HCT116 (cell line): ENCODE measurements around the gene RNF212. TPM values are rescaled to one million over a fixed set of nuclear protein-coding genes. Genes with fewer than 3 reads are reported as not detected.

Experiments
- ATAC-seq: fragments of 200-7000 bp; cut with Tn5 transposase; 2 replicates; pipeline ENCODE4 v1.9.1; 2020; ENCODE audit warnings: mild to moderate bottlenecking, moderate library complexity
- BruUV-seq: library from RNA; stranded (reverse); fragments of 400-500 nt; replicated peaks from 2 replicates; lab custom pipeline; 2021; lab: Mats Ljungman, UMichigan
- CTCF ChIA-PET: fragments of 300-600 bp; sonication (Branson Sonifier 250); formaldehyde crosslinking; loops from one replicate; lab custom pipeline; 2021; ENCODE audit warnings: antibody characterized with exemption; lab: Charles Lee
- POLR2A ChIA-PET: fragments of 300-600, 350-600 bp; sonication (Branson Sonifier 250); formaldehyde crosslinking; loops from one replicate; lab custom pipeline; 2021; ENCODE audit warnings: antibody characterized with exemption; lab: Charles Lee
- RAD21 ChIA-PET, 2 experiments: fragments of 300-600 bp; sonication (Branson Sonifier 250); formaldehyde crosslinking; loops; one replicate each; lab custom pipeline; 2023; ENCODE audit warnings: low total read pairs in 2 of 2; ENCODE audit not compliant: uncharacterized antibody in 2 of 2, unreplicated experiment in 2 of 2, low non-redundant PET in 1 of 2; lab: Charles Lee
- DNase-seq: peaks from one replicate; pipeline ENCODE4 v3.0.0-alpha.2; 2010; ENCODE audit warnings: low read depth, low spot score
- H2AFZ ChIP-seq: fragments of 200-600 bp; shearing (Covaris generic), sonication (generic); 2 replicates; pipeline ENCODE4 v1.6.1; 2017; ENCODE audit warnings: low read depth, mixed run types, mixed read lengths, antibody characterized with exemption, low read length; ENCODE audit not compliant: poor library complexity, severe bottlenecking
- H3K27ac ChIP-seq: 2 replicates; pipeline ENCODE4 v1.5.1; 2012; ENCODE audit warnings: low read depth, low read length
- H3K27me3 ChIP-seq: fragments of 200-600 bp; sonication (generic); 2 replicates; pipeline ENCODE4 v1.6.1; 2016; ENCODE audit warnings: mixed run types, low read length, mixed read lengths; ENCODE audit not compliant: insufficient read depth
- H3K36me3 ChIP-seq, 2 experiments: fragments of 200-500 bp in 1 of 2; fragments of 200-600 bp in 1 of 2; sonication (Bioruptor generic) in 1 of 2; sonication (generic) in 1 of 2; 2 replicates each; pipeline versions ENCODE4 v1.5.1 to v1.6.1; 2014 to 2016; ENCODE audit warnings: low read length in 2 of 2, inconsistent platforms in 1 of 2, mixed read lengths in 1 of 2, mixed run types in 1 of 2; ENCODE audit not compliant: insufficient read depth in 2 of 2, control insufficient read depth in 1 of 2
- H3K4me1 ChIP-seq, 2 experiments: fragments of 200-600 bp in 1 of 2; sonication (generic) in 1 of 2; 2 replicates each; pipeline versions ENCODE4 v1.5.1 to v1.6.1; 2012 to 2017; ENCODE audit warnings: low read length in 2 of 2, inconsistent platforms in 1 of 2, mild to moderate bottlenecking in 1 of 2, mixed read lengths in 1 of 2, mixed run types in 1 of 2, moderate library complexity in 1 of 2; ENCODE audit not compliant: insufficient read depth in 2 of 2, control insufficient read depth in 1 of 2
- H3K4me2 ChIP-seq: fragments of 200-600 bp; sonication (generic); 2 replicates; pipeline ENCODE4 v1.6.1; 2017; ENCODE audit warnings: mixed run types, low read length, mixed read lengths
- H3K4me3 ChIP-seq, 2 experiments: fragments of 200-600 bp in 1 of 2; sonication (generic) in 1 of 2; replicated peaks in 1 of 2; 2 replicates each; pipeline ENCODE4 v1.5.1; 2011 to 2016; ENCODE audit warnings: low read length in 2 of 2, control low read depth in 1 of 2, low read depth in 1 of 2, mild to moderate bottlenecking in 1 of 2, mixed read lengths in 1 of 2, mixed run types in 1 of 2
- H3K79me2 ChIP-seq: fragments of 200-600 bp; sonication (generic); 2 replicates; pipeline ENCODE4 v1.6.1; 2017; ENCODE audit warnings: mild to moderate bottlenecking, mixed run types, low read length, moderate library complexity, mixed read lengths; ENCODE audit not compliant: insufficient read depth
- H3K9ac ChIP-seq: fragments of 200-600 bp; sonication (generic); 2 replicates; pipeline ENCODE4 v1.6.1; 2016; ENCODE audit warnings: low read length, mixed read lengths
- H3K9me2 ChIP-seq: fragments of 200-600 bp; sonication (generic), shearing (Covaris generic); 2 replicates; pipeline ENCODE4 v1.6.1; 2017; ENCODE audit warnings: mixed run types, mild to moderate bottlenecking, moderate library complexity; ENCODE audit not compliant: insufficient read depth
- H3K9me3 ChIP-seq, 2 experiments: fragments of 200-500 bp in 1 of 2; fragments of 200-600 bp in 1 of 2; sonication (Bioruptor generic) in 1 of 2; sonication (generic) in 1 of 2; 2 replicates each; pipeline ENCODE4 v1.6.1; 2014 to 2017; ENCODE audit warnings: low read length in 2 of 2, mixed read lengths in 2 of 2, inconsistent platforms in 1 of 2, low read depth in 1 of 2, mild to moderate bottlenecking in 1 of 2, mixed run types in 1 of 2, moderate library complexity in 1 of 2; ENCODE audit not compliant: control insufficient read depth in 1 of 2, insufficient read depth in 1 of 2
- H4K20me1 ChIP-seq: fragments of 200-600 bp; sonication (generic), shearing (Covaris generic); 2 replicates; pipeline ENCODE4 v1.6.1; 2017; ENCODE audit warnings: mixed run types, mild to moderate bottlenecking, moderate library complexity; ENCODE audit not compliant: insufficient read depth
- ATF3 ChIP-seq: IDR thresholded peaks from 2 replicates; pipeline ENCODE4 v1.6.1; 2012
- CBX3 ChIP-seq: IDR thresholded peaks from 2 replicates; pipeline ENCODE4 v1.6.1; 2012; ENCODE audit warnings: low read depth
- CEBPB ChIP-seq: IDR thresholded peaks from 2 replicates; pipeline ENCODE4 v1.6.1; 2012; ENCODE audit warnings: low read depth
- EGR1 ChIP-seq: IDR thresholded peaks from 2 replicates; pipeline ENCODE4 v1.6.1; 2012; ENCODE audit warnings: low read depth
- ELF1 ChIP-seq: IDR thresholded peaks from 2 replicates; pipeline ENCODE4 v1.6.1; 2012; ENCODE audit warnings: low read depth, borderline replicate concordance
- EZH2 ChIP-seq: fragments of 200-600 bp; sonication (generic); IDR thresholded peaks from 2 replicates; pipeline ENCODE4 v1.6.1; 2017; ENCODE audit warnings: antibody characterized with exemption, mixed run types
- EZH2phosphoT487 ChIP-seq: fragments of 200-600 bp; IDR thresholded peaks from 2 replicates; pipeline ENCODE4 v1.6.1; 2018; ENCODE audit warnings: antibody characterized with exemption, borderline replicate concordance
- FOSL1 ChIP-seq: IDR thresholded peaks from 2 replicates; pipeline ENCODE4 v1.6.1; 2012; ENCODE audit warnings: low read depth
- JUND ChIP-seq: IDR thresholded peaks from 2 replicates; pipeline ENCODE4 v1.6.1; 2012
- POLR2A ChIP-seq: IDR thresholded peaks from 2 replicates; pipeline ENCODE4 v1.7.0; 2011; ENCODE audit warnings: borderline replicate concordance; ENCODE audit not compliant: insufficient read depth, insufficient read length; ENCODE audit errors: extremely low read depth
- POLR2AphosphoS5 ChIP-seq: IDR thresholded peaks from 2 replicates; pipeline ENCODE4 v1.6.1; 2011; ENCODE audit warnings: mild to moderate bottlenecking, low read depth, low read length, moderate library complexity
- RAD21 ChIP-seq: IDR thresholded peaks from 2 replicates; pipeline ENCODE4 v1.6.1; 2012; ENCODE audit warnings: low read depth, mild to moderate bottlenecking
- SP1 ChIP-seq: IDR thresholded peaks from 2 replicates; pipeline ENCODE4 v1.6.1; 2012; ENCODE audit warnings: low read depth
- SRF ChIP-seq: IDR thresholded peaks from 2 replicates; pipeline ENCODE4 v1.6.1; 2012; ENCODE audit warnings: low read depth
- TCF7L2 ChIP-seq: IDR thresholded peaks from 2 replicates; pipeline ENCODE4 v1.7.0; 2011; ENCODE audit warnings: borderline replicate concordance, inconsistent platforms; ENCODE audit not compliant: insufficient read depth, insufficient read length; ENCODE audit errors: extremely low read depth
- YY1 ChIP-seq: IDR thresholded peaks from 2 replicates; pipeline ENCODE4 v1.6.1; 2011; ENCODE audit warnings: low read length, low read depth, moderate library complexity, mild to moderate bottlenecking; ENCODE audit not compliant: insufficient replicate concordance; ENCODE audit errors: extremely low read depth
- ZBTB33 ChIP-seq: IDR thresholded peaks from 2 replicates; pipeline ENCODE4 v1.6.1; 2011; ENCODE audit warnings: mild to moderate bottlenecking, low read length, moderate library complexity; ENCODE audit not compliant: insufficient replicate concordance; ENCODE audit errors: extremely low read depth
- ZNF274 ChIP-seq: fragments of 200-500 bp; sonication (Bioruptor generic); IDR thresholded peaks from 2 replicates; pipeline ENCODE4 v1.6.1; 2014; ENCODE audit warnings: mild to moderate bottlenecking, low read depth, low read length, inconsistent platforms
- intact Hi-C: fragments of 100-400 bp; cut with micrococcal nuclease; formaldehyde crosslinking; loops from 2 replicates; pipeline ENCODE4 v1.10.0; 2022
- total RNA-seq: library from RNA; stranded (reverse); gene quantifications from one replicate; pipeline ENCODE4 v1.2.1, GENCODE V29; 2021; ENCODE audit not compliant: unreplicated experiment
- TF ChIP-seq, protein P1 (sequence below): IDR thresholded peaks from 2 replicates; pipeline ENCODE4 v1.6.1; 2012
- TF ChIP-seq, protein P2 (sequence below): IDR thresholded peaks from 2 replicates; pipeline ENCODE4 v1.6.1; 2012; ENCODE audit warnings: low read depth

Gene RNF212
- total RNA-seq, 1 experiment from 2014 or later = not detected

DNA sequence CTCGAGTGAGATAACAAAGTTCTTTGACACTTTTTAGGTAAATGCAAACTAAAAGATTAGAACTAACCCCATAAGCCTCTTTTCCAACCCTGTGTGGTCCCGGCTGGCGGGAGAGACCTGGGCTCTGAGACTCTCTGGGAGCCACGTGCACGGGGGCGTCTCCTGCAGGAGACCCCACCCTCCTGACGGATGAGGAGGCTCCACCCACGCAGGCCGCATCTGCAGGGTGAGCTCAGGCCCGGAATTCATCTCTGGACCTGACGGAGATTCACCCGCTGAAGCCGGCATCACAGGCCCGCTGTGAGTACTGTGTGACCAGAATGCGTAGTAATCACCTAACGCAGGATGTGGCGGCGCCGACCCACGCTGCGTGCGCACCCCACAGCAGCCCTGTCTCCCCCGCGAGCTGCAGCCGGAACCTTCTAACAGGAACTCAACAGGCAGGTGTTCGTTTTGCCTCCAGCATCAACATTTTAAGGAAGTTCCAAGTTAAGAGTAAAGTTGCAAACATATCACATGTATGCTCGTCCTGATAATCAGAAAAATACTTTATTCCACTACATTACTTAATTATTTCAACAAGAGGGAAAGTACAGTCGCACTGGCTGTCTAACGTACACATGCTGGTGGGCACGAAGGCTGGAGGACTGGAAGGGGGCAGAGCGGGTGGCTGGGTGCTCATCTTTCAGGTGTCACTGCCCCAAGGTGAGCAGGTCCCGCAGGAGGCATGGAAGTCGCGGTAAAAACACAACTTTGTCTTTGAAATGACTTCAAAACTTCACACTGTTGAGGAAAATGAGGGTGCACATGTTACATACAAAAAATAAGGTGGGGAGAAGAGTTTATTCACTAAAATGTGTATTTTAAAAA is 57.4 kb downstream of the RNF212 start:
- TF ChIP-seq EZH2phosphoT487 (no peak), EGR1 (no peak), ELF1 (no peak), CEBPB (no peak), TCF7L2 (no peak), POLR2AphosphoS5 (no peak), SRF (no peak), SP1 (no peak), JUND (no peak), POLR2A (no peak), ZBTB33 (no peak), ATF3 (no peak), RAD21 (no peak), FOSL1 (no peak), ZNF274 (no peak), EZH2 (no peak), YY1 (no peak), CBX3 (no peak)
- TF ChIP-seq, protein P1, sequence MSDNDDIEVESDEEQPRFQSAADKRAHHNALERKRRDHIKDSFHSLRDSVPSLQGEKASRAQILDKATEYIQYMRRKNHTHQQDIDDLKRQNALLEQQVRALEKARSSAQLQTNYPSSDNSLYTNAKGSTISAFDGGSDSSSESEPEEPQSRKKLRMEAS = no peak
- TF ChIP-seq, protein P2, sequence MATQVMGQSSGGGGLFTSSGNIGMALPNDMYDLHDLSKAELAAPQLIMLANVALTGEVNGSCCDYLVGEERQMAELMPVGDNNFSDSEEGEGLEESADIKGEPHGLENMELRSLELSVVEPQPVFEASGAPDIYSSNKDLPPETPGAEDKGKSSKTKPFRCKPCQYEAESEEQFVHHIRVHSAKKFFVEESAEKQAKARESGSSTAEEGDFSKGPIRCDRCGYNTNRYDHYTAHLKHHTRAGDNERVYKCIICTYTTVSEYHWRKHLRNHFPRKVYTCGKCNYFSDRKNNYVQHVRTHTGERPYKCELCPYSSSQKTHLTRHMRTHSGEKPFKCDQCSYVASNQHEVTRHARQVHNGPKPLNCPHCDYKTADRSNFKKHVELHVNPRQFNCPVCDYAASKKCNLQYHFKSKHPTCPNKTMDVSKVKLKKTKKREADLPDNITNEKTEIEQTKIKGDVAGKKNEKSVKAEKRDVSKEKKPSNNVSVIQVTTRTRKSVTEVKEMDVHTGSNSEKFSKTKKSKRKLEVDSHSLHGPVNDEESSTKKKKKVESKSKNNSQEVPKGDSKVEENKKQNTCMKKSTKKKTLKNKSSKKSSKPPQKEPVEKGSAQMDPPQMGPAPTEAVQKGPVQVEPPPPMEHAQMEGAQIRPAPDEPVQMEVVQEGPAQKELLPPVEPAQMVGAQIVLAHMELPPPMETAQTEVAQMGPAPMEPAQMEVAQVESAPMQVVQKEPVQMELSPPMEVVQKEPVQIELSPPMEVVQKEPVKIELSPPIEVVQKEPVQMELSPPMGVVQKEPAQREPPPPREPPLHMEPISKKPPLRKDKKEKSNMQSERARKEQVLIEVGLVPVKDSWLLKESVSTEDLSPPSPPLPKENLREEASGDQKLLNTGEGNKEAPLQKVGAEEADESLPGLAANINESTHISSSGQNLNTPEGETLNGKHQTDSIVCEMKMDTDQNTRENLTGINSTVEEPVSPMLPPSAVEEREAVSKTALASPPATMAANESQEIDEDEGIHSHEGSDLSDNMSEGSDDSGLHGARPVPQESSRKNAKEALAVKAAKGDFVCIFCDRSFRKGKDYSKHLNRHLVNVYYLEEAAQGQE = no peak
- H3K27me3 ChIP-seq = peaks cover 15% of the 10 kb centered on the region
- no peaks in the 10 kb centered on the region for H3K9me2 ChIP-seq
- ChIA-PET POLR2A (no interaction called here), CTCF (no interaction called here), RAD21 (no interaction called here)
- H2AFZ ChIP-seq = no peak overlapping the region
- intact Hi-C loops = no loop called here
- no peaks in the 10 kb centered on the region; a peak in 1 of 4 replicates for H3K4me1 ChIP-seq
- H4K20me1 ChIP-seq = no peaks in the 10 kb centered on the region
- ATAC-seq = peak; percentile 69
- H3K27ac ChIP-seq = no peak overlapping the region
- H3K9me3 ChIP-seq = no peaks in the 10 kb centered on the region
- BruUV-seq = no TSS peak
- H3K4me2 ChIP-seq = no peak overlapping the region
- H3K36me3 ChIP-seq = no peaks in the 10 kb centered on the region
- H3K4me3 ChIP-seq = no peak overlapping the region
- H3K9ac ChIP-seq = no peak overlapping the region
- no peak for DNase-seq
- H3K79me2 ChIP-seq = no peaks in the 10 kb centered on the region
